A549 (cell line): ENCODE measurements around the gene NTM. TPM values are rescaled to one million over a fixed set of nuclear protein-coding genes. Genes with fewer than 3 reads are reported as not detected.

ENCODE experiments used
- ATAC-seq, 2 experiments: fragments of 200-7000 bp in 1 of 2; fragments of >200 bp in 1 of 2; cut with Nextera tagmentation in 1 of 2; cut with Tn5 transposase in 1 of 2; 3 replicates each; pipeline versions ENCODE4 v1.8.0 to v1.9.1; 2018 to 2020; ENCODE audit warnings: mild to moderate bottlenecking in 1 of 2, moderate library complexity in 1 of 2
- CTCF ChIA-PET: fragments of 300-600 bp; sonication (Branson Sonifier 250); formaldehyde crosslinking; extraction: SDS; loops from one replicate; lab custom pipeline; 2021; ENCODE audit warnings: antibody characterized with exemption, inconsistent platforms; lab: Yijun Ruan, JAX
- POLR2A ChIA-PET: fragments of 350-600 bp; formaldehyde crosslinking; extraction: SDS; loops from one replicate; lab custom pipeline; 2021; ENCODE audit warnings: antibody characterized with exemption, inconsistent platforms; lab: Yijun Ruan, JAX
- DNase-seq, 2 experiments: peaks; one replicate each; pipeline versions ENCODE4 v3.0.0 to v3.0.0-alpha.2; 2011 to 2016; ENCODE audit warnings: low read depth in 1 of 2, low spot score in 1 of 2
- FAIRE-seq: peaks from 2 replicates; lab custom pipeline; 2011; peaks lifted over from hg19 to GRCh38; lab: Jason Lieb, UNC
- H3K27ac ChIP-seq, 2 experiments: fragments of >200 bp; sonication (Bioruptor Twin); formaldehyde crosslinking; 3 replicates each; pipeline ENCODE4 v1.5.1; 2016 to 2017
- H3K4me1 ChIP-seq: fragments of >200 bp; sonication (Bioruptor Twin); formaldehyde crosslinking; 3 replicates; pipeline ENCODE4 v1.6.1; 2016
- H3K4me2 ChIP-seq: fragments of >200 bp; sonication (Bioruptor Twin); formaldehyde crosslinking; 3 replicates; pipeline ENCODE4 v1.6.1; 2016
- H3K4me3 ChIP-seq: fragments of >200 bp; sonication (Bioruptor Twin); formaldehyde crosslinking; 3 replicates; pipeline ENCODE4 v1.5.1; 2016
- H3K9me3 ChIP-seq: fragments of >200 bp; sonication (Bioruptor Twin); formaldehyde crosslinking; 3 replicates; pipeline ENCODE4 v1.6.1; 2016
- CBX2 ChIP-seq: fragments of 200-600 bp; sonication (generic); IDR thresholded peaks from 2 replicates; pipeline ENCODE4 v1.6.1; 2016; ENCODE audit warnings: low read depth, mild to moderate bottlenecking, borderline replicate concordance
- CEBPB ChIP-seq, 2 experiments: fragments of >200 bp in 1 of 2; sonication (Bioruptor Twin) in 1 of 2; formaldehyde crosslinking in 1 of 2; IDR thresholded peaks; 2 replicates each; pipeline ENCODE4 v1.6.1; 2012 to 2016
- CHD4 ChIP-seq: fragments of 200-600 bp; sonication (generic); IDR thresholded peaks from 2 replicates; pipeline ENCODE4 v1.6.1; 2016; ENCODE audit warnings: antibody characterized with exemption, mild to moderate bottlenecking, borderline replicate concordance
- ELK1 ChIP-seq: fragments of 150-350 bp; IDR thresholded peaks from 2 replicates; pipeline ENCODE4 v1.6.1; 2014; ENCODE audit warnings: low read depth, mild to moderate bottlenecking, low read length
- EP300 ChIP-seq, 2 experiments: fragments of >200 bp; sonication (Bioruptor Twin); formaldehyde crosslinking; IDR thresholded peaks; 2 replicates in 1 of 2; 3 replicates in 1 of 2; pipeline ENCODE4 v1.6.1; 2016 to 2017
- ESRRA ChIP-seq: fragments of 150-350 bp; IDR thresholded peaks from 2 replicates; pipeline ENCODE4 v1.6.1; 2014; ENCODE audit warnings: mild to moderate bottlenecking, low read length, borderline replicate concordance
- FOSB ChIP-seq: fragments of 250-450 bp; sonication (Bioruptor Pico); IDR thresholded peaks from 2 replicates; pipeline ENCODE4 v1.5.0; 2020; ENCODE audit warnings: mild to moderate bottlenecking, moderate library complexity
- GATA3 ChIP-seq: IDR thresholded peaks from 2 replicates; pipeline ENCODE4 v1.6.1; 2012; ENCODE audit warnings: borderline replicate concordance
- HDAC2 ChIP-seq: fragments of 200-600 bp; sonication (generic); IDR thresholded peaks from 2 replicates; pipeline ENCODE4 v1.6.1; 2016
- HOXB13 ChIP-seq: fragments of 250-450 bp; sonication (Bioruptor Pico); IDR thresholded peaks from 2 replicates; pipeline ENCODE4 v1.5.0; 2020; ENCODE audit warnings: low read depth, mild to moderate bottlenecking, moderate library complexity
- HOXB5 ChIP-seq: fragments of 250-450 bp; sonication (Bioruptor Pico); IDR thresholded peaks from 2 replicates; pipeline ENCODE4 v1.5.0; 2020; ENCODE audit warnings: mild to moderate bottlenecking, moderate library complexity
- JUNB ChIP-seq: fragments of >200 bp; sonication (Bioruptor Twin); formaldehyde crosslinking; IDR thresholded peaks from 2 replicates; pipeline ENCODE4 v1.6.1; 2016
- KDM1A ChIP-seq: fragments of 200-600 bp; sonication (generic); IDR thresholded peaks from 2 replicates; pipeline ENCODE4 v1.6.1; 2016; ENCODE audit warnings: low read depth, mild to moderate bottlenecking
- MAZ ChIP-seq: fragments of 150-350 bp; IDR thresholded peaks from 2 replicates; pipeline ENCODE4 v1.6.1; 2014; ENCODE audit warnings: antibody characterized with exemption, low read depth, low read length, borderline replicate concordance
- MYC ChIP-seq: IDR thresholded peaks from 2 replicates; pipeline ENCODE4 v1.6.1; 2012; ENCODE audit warnings: mild to moderate bottlenecking, inconsistent platforms, low read length, improper control_type of control experiment, borderline replicate concordance
- NFE2L2 ChIP-seq: fragments of 150-350 bp; conservative IDR thresholded peaks from 2 replicates; pipeline ENCODE4 v1.6.1; 2014; ENCODE audit warnings: low read length
- PHF8 ChIP-seq: fragments of 200-600 bp; sonication (generic); IDR thresholded peaks from 2 replicates; pipeline ENCODE4 v1.6.1; 2016; ENCODE audit warnings: low read depth, mild to moderate bottlenecking, antibody characterized with exemption, moderate library complexity, borderline replicate concordance
- POLR2A ChIP-seq: IDR thresholded peaks from 2 replicates; pipeline ENCODE4 v1.6.1; 2012; ENCODE audit warnings: mild to moderate bottlenecking, low read length
- POLR2AphosphoS2 ChIP-seq: conservative IDR thresholded peaks from 2 replicates; pipeline ENCODE4 v1.6.1; 2012; ENCODE audit warnings: low read length, improper control_type of control experiment, inconsistent platforms
- RAD21 ChIP-seq, 2 experiments: fragments of >200 bp in 1 of 2; sonication (Bioruptor Twin) in 1 of 2; formaldehyde crosslinking in 1 of 2; IDR thresholded peaks in 1 of 2; conservative IDR thresholded peaks in 1 of 2; 2 replicates in 1 of 2; 3 replicates in 1 of 2; pipeline ENCODE4 v1.6.1; 2012 to 2018; ENCODE audit warnings: inconsistent platforms in 1 of 2
- REST ChIP-seq: fragments of 200-600 bp; sonication (generic); IDR thresholded peaks from 2 replicates; pipeline ENCODE4 v1.6.1; 2016; ENCODE audit warnings: antibody characterized with exemption, mild to moderate bottlenecking, moderate library complexity
- RNF2 ChIP-seq: fragments of 200-600 bp; sonication (generic); IDR thresholded peaks from 2 replicates; pipeline ENCODE4 v1.6.1; 2016; ENCODE audit warnings: low read depth, mild to moderate bottlenecking, antibody characterized with exemption, moderate library complexity, borderline replicate concordance
- SMC3 ChIP-seq: fragments of >200 bp; sonication (Bioruptor Twin); formaldehyde crosslinking; IDR thresholded peaks from 3 replicates; pipeline ENCODE4 v1.6.1; 2018; ENCODE audit warnings: inconsistent platforms
- TP53 ChIP-seq: fragments of 250-450 bp; sonication (Bioruptor Pico); IDR thresholded peaks from 2 replicates; pipeline ENCODE4 v1.5.0; 2021; ENCODE audit warnings: mild to moderate bottlenecking, moderate library complexity
- ZC3H11A ChIP-seq: fragments of 450-650 bp; IDR thresholded peaks from 2 replicates; pipeline ENCODE4 v1.6.1; 2014; ENCODE audit warnings: antibody characterized with exemption, mild to moderate bottlenecking
- ZSCAN20 ChIP-seq: fragments of 250-450 bp; sonication (Bioruptor Pico); IDR thresholded peaks from 2 replicates; pipeline ENCODE4 v1.8.0; 2022; ENCODE audit warnings: mild to moderate bottlenecking, moderate library complexity
- WGBS: methylation state at CpG from one replicate; pipeline ENCODE4 v1.1.6; 2017; ENCODE audit errors: missing lambda C conversion rate; 5-methylcytosine and 5-hydroxymethylcytosine counted together
- polyA plus RNA-seq, 4 experiments: library from polyadenylated mRNA; depleted of rRNA in 3 of 4; stranded (reverse); fragments of >200 nt; fragmentation: RNase III in 1 of 4; extraction: RNeasy Plus Mini Kit Qiagen cat#74134 plus additional on column Dnase treatment in 1 of 4; gene quantifications; 2 replicates in 3 of 4; 3 replicates in 1 of 4; pipeline ENCODE4 v1.2.3, GENCODE V29; 2011 to 2017
- TF ChIP-seq, protein P1 (sequence below): IDR thresholded peaks from 2 replicates; pipeline ENCODE4 v1.6.1; 2012
- TF ChIP-seq, protein P2 (sequence below): fragments of 250-450 bp; sonication (Bioruptor Pico); IDR thresholded peaks from 2 replicates; pipeline ENCODE4 v1.5.0; 2021; ENCODE audit warnings: mild to moderate bottlenecking, moderate library complexity, borderline replicate concordance

Gene NTM
- polyA plus RNA-seq, 2 of the 4 experiments (the other 2 are of a cell fraction): not detected

DNA sequence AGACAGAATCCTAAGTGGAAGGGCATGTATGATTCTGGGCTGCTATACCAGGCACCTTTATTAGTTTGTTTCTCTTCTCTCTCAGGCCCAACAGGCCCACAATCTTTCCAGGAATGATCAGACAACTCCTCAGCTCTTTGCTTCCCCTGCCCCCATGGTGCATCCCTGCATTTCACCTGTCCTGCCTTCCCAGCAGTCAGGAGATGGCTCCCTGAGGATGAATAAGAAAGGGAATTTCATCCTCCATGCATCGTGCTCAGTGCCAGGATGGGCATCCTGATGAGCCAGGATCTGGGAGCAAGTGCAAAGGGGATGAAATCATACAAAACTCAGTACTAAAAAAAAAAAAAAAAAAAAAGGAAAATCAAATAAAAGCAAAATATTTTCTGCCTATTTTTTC, 18.6 kb upstream of the NTM start:
- no peak overlapping the region for H3K27ac ChIP-seq
- no peak overlapping the region for H3K4me3 ChIP-seq
- CTCF ChIA-PET: no interaction called here
- WGBS: 0% methylated on average over 1 of the region's 1 CpG
- no peak for DNase-seq
- no peak for ATAC-seq
- FAIRE-seq: no peak
- no peak overlapping the region for H3K4me2 ChIP-seq
- H3K9me3 ChIP-seq: no peaks in the 10 kb centered on the region
- TF ChIP-seq PHF8 (no peak), RNF2 (no peak), HOXB5 (CRISPR knock-in tag) (no peak), NFE2L2 (no peak), RAD21 (conservative IDR thresholded peaks at IDR 0.05 in 1 of 2, IDR thresholded peaks at IDR 0.05 in 1 of 2) (no peak), POLR2A (no peak), GATA3 (no peak), SMC3 (no peak), MYC (no peak), CEBPB (IDR thresholded peaks at IDR 0.05) (no peak), JUNB (no peak), ELK1 (no peak), ESRRA (no peak), CBX2 (no peak), HOXB13 (no peak)
- TF ChIP-seq, protein P1, sequence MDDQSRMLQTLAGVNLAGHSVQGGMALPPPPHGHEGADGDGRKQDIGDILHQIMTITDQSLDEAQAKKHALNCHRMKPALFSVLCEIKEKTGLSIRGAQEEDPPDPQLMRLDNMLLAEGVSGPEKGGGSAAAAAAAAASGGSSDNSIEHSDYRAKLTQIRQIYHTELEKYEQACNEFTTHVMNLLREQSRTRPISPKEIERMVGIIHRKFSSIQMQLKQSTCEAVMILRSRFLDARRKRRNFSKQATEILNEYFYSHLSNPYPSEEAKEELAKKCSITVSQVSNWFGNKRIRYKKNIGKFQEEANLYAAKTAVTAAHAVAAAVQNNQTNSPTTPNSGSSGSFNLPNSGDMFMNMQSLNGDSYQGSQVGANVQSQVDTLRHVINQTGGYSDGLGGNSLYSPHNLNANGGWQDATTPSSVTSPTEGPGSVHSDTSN: no peak
- TF ChIP-seq, protein P2, sequence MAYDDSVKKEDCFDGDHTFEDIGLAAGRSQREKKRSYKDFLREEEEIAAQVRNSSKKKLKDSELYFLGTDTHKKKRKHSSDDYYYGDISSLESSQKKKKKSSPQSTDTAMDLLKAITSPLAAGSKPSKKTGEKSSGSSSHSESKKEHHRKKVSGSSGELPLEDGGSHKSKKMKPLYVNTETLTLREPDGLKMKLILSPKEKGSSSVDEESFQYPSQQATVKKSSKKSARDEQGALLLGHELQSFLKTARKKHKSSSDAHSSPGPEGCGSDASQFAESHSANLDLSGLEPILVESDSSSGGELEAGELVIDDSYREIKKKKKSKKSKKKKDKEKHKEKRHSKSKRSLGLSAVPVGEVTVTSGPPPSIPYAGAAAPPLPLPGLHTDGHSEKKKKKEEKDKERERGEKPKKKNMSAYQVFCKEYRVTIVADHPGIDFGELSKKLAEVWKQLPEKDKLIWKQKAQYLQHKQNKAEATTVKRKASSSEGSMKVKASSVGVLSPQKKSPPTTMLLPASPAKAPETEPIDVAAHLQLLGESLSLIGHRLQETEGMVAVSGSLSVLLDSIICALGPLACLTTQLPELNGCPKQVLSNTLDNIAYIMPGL (CRISPR knock-in tag): no peak
- no peaks in the 10 kb centered on the region for H3K4me1 ChIP-seq
- POLR2A ChIA-PET: no interaction called here

DNA sequence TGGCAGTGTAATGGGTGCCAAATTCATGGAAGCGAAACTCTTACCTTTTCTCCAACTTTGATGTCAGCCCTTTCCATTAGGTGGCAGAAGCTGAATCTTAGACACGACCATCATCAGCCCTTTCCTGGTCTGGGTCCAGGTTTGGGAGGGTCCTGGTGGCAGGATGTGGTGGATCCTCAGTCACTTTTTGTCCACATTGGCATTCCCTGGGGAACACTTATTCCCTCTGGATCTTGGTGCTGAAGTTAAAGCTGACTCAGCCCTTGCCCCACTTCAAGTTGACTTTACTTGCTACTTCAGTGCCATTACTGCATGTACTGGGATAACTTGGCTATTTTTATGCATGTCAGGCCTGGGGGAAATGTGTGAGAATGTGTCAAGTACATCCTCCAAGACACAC, 16.6 kb upstream of the NTM start:
- Histone ChIP-seq H3K9me3 (no peaks in the 10 kb centered on the region), H3K4me2 (no peak overlapping the region), H3K27ac (no peak overlapping the region), H3K4me1 (no peaks in the 10 kb centered on the region), H3K4me3 (no peak overlapping the region)
- TF ChIP-seq CHD4: no peak
- no peak for TF ChIP-seq EP300 (IDR thresholded peaks at IDR 0.05)
- TF ChIP-seq RAD21 (conservative IDR thresholded peaks at IDR 0.05 in 1 of 2, IDR thresholded peaks at IDR 0.05 in 1 of 2): no peak
- no peak for TF ChIP-seq MYC
- no peak for TF ChIP-seq ZC3H11A
- TF ChIP-seq FOSB (CRISPR knock-in tag): no peak
- TF ChIP-seq HDAC2: no peak
- no peak for TF ChIP-seq POLR2AphosphoS2
- TF ChIP-seq MAZ: no peak
- TF ChIP-seq, protein P2 (CRISPR knock-in tag): no peak
- TF ChIP-seq TP53 (CRISPR knock-in tag): no peak
- TF ChIP-seq REST: no peak
- TF ChIP-seq ESRRA: no peak
- no peak for TF ChIP-seq KDM1A
- TF ChIP-seq ZSCAN20: no peak
- DNase-seq: no peak
- CTCF ChIA-PET: no interaction called here
- no peak for ATAC-seq
- WGBS: 10% methylated on average over 2 of the region's 2 CpGs
- no peak for FAIRE-seq
- POLR2A ChIA-PET: no interaction called here
